A549 (cell line): ENCODE measurements around the gene TMEM101. TPM values are rescaled to one million over a fixed set of nuclear protein-coding genes. Genes with fewer than 3 reads are reported as not detected.
"Not testable (repeated sequence)": the region's sequence is repeated elsewhere in the genome, so short reads cannot be mapped to it uniquely, and the experiment has no call there.

Source experiments
- ATAC-seq, 2 experiments: fragments of 200-7000 bp in 1 of 2; fragments of >200 bp in 1 of 2; cut with Nextera tagmentation in 1 of 2; cut with Tn5 transposase in 1 of 2; 3 replicates each; pipeline versions ENCODE4 v1.8.0 to v1.9.1; 2018 to 2020; ENCODE audit warnings: mild to moderate bottlenecking in 1 of 2, moderate library complexity in 1 of 2
- CTCF ChIA-PET: fragments of 300-600 bp; sonication (Branson Sonifier 250); formaldehyde crosslinking; extraction: SDS; loops from one replicate; lab custom pipeline; 2021; ENCODE audit warnings: antibody characterized with exemption, inconsistent platforms; lab: Yijun Ruan, JAX
- POLR2A ChIA-PET: fragments of 350-600 bp; formaldehyde crosslinking; extraction: SDS; loops from one replicate; lab custom pipeline; 2021; ENCODE audit warnings: antibody characterized with exemption, inconsistent platforms; lab: Yijun Ruan, JAX
- DNase-seq, 2 experiments: peaks; one replicate each; pipeline versions ENCODE4 v3.0.0 to v3.0.0-alpha.2; 2011 to 2016; ENCODE audit warnings: low read depth in 1 of 2, low spot score in 1 of 2
- FAIRE-seq: peaks from 2 replicates; lab custom pipeline; 2011; peaks lifted over from hg19 to GRCh38; lab: Jason Lieb, UNC
- H3K27ac ChIP-seq, 2 experiments: fragments of >200 bp; sonication (Bioruptor Twin); formaldehyde crosslinking; 3 replicates each; pipeline ENCODE4 v1.5.1; 2016 to 2017
- H3K4me1 ChIP-seq: fragments of >200 bp; sonication (Bioruptor Twin); formaldehyde crosslinking; 3 replicates; pipeline ENCODE4 v1.6.1; 2016
- H3K4me2 ChIP-seq: fragments of >200 bp; sonication (Bioruptor Twin); formaldehyde crosslinking; 3 replicates; pipeline ENCODE4 v1.6.1; 2016
- H3K4me3 ChIP-seq: fragments of >200 bp; sonication (Bioruptor Twin); formaldehyde crosslinking; 3 replicates; pipeline ENCODE4 v1.5.1; 2016
- H3K9me3 ChIP-seq: fragments of >200 bp; sonication (Bioruptor Twin); formaldehyde crosslinking; 3 replicates; pipeline ENCODE4 v1.6.1; 2016
- CHD2 ChIP-seq: fragments of 150-350 bp; IDR thresholded peaks from 2 replicates; pipeline ENCODE4 v1.6.1; 2014; ENCODE audit warnings: low read length; ENCODE audit not compliant: partially characterized antibody
- EP300 ChIP-seq, 2 experiments: fragments of >200 bp; sonication (Bioruptor Twin); formaldehyde crosslinking; IDR thresholded peaks; 2 replicates in 1 of 2; 3 replicates in 1 of 2; pipeline ENCODE4 v1.6.1; 2016 to 2017
- POLR2AphosphoS2 ChIP-seq: conservative IDR thresholded peaks from 2 replicates; pipeline ENCODE4 v1.6.1; 2012; ENCODE audit warnings: low read length, improper control_type of control experiment, inconsistent platforms
- RNF2 ChIP-seq: fragments of 200-600 bp; sonication (generic); IDR thresholded peaks from 2 replicates; pipeline ENCODE4 v1.6.1; 2016; ENCODE audit warnings: low read depth, mild to moderate bottlenecking, antibody characterized with exemption, moderate library complexity, borderline replicate concordance
- SREBF2 ChIP-seq: fragments of 450-650 bp; IDR thresholded peaks from 2 replicates; pipeline ENCODE4 v1.6.1; 2014; ENCODE audit warnings: mild to moderate bottlenecking, moderate library complexity
- ZSCAN20 ChIP-seq: fragments of 250-450 bp; sonication (Bioruptor Pico); IDR thresholded peaks from 2 replicates; pipeline ENCODE4 v1.8.0; 2022; ENCODE audit warnings: mild to moderate bottlenecking, moderate library complexity
- WGBS: methylation state at CpG from one replicate; pipeline ENCODE4 v1.1.6; 2017; ENCODE audit errors: missing lambda C conversion rate; 5-methylcytosine and 5-hydroxymethylcytosine counted together
- polyA plus RNA-seq, 4 experiments: library from polyadenylated mRNA; depleted of rRNA in 3 of 4; stranded (reverse); fragments of >200 nt; fragmentation: RNase III in 1 of 4; extraction: RNeasy Plus Mini Kit Qiagen cat#74134 plus additional on column Dnase treatment in 1 of 4; gene quantifications; 2 replicates in 3 of 4; 3 replicates in 1 of 4; pipeline ENCODE4 v1.2.3, GENCODE V29; 2011 to 2017
- small RNA-seq, 6 experiments: library from RNA; depleted of rRNA; stranded (forward); fragments of <200 nt; gene quantifications; one replicate each; pipeline ENCODE3, GENCODE V24; 2012
- TF ChIP-seq, protein P1 (sequence below): fragments of 150-350 bp; IDR thresholded peaks from 2 replicates; pipeline ENCODE4 v1.6.1; 2014; ENCODE audit warnings: low read depth, mild to moderate bottlenecking, low read length
- TF ChIP-seq, protein P2 (sequence below): IDR thresholded peaks from 2 replicates; pipeline ENCODE4 v1.6.1; 2012; ENCODE audit warnings: low read depth, borderline replicate concordance
- TF ChIP-seq, protein P3 (sequence below): fragments of 450-650 bp; IDR thresholded peaks from 2 replicates; pipeline ENCODE4 v1.6.1; 2014; ENCODE audit warnings: antibody characterized with exemption

Gene TMEM101
- polyA plus RNA-seq, 2 of the 4 experiments (the other 2 are of a cell fraction): 32.2 to 38.2 TPM

DNA sequence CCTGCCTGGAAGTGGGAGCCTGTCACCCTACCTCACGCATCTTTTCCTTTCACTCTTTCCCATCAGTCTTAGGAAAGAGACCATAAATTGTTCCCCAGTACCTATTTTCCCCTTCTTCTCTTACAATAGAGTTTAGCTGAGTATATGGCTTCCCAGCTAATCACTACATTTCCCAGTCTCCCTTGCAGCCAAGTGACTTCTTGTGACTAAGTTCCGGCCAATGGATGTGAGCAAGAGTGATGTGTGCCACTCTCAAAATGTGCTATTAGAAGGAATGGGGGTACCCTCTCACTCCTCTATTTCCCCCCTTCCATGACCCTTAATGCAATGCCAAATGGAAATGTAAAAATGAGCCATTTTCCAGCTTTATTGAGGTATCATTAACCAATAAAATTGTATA is 52.8 kb downstream of the TMEM101 start:
- no peak overlapping the region for H3K4me2 ChIP-seq
- H3K9me3 ChIP-seq: no peaks in the 10 kb centered on the region
- DNase-seq: no peak
- CTCF ChIA-PET: interaction anchor here (0.6 to 1.9 kb wide), 12 partner anchors 8 to 83 kb away, joined by 3 to 13 read pairs (median 4); no protein-coding TSS in a partner anchor
- TF ChIP-seq, protein P1, sequence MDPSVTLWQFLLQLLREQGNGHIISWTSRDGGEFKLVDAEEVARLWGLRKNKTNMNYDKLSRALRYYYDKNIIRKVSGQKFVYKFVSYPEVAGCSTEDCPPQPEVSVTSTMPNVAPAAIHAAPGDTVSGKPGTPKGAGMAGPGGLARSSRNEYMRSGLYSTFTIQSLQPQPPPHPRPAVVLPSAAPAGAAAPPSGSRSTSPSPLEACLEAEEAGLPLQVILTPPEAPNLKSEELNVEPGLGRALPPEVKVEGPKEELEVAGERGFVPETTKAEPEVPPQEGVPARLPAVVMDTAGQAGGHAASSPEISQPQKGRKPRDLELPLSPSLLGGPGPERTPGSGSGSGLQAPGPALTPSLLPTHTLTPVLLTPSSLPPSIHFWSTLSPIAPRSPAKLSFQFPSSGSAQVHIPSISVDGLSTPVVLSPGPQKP: no peak
- TF ChIP-seq, protein P2, sequence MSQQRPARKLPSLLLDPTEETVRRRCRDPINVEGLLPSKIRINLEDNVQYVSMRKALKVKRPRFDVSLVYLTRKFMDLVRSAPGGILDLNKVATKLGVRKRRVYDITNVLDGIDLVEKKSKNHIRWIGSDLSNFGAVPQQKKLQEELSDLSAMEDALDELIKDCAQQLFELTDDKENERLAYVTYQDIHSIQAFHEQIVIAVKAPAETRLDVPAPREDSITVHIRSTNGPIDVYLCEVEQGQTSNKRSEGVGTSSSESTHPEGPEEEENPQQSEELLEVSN: no peak
- no peak for TF ChIP-seq SREBF2
- no peak for TF ChIP-seq POLR2AphosphoS2
- TF ChIP-seq CHD2: no peak
- TF ChIP-seq EP300 (IDR thresholded peaks at IDR 0.05): no peak
- no peak for TF ChIP-seq RNF2
- TF ChIP-seq ZSCAN20 (CRISPR knock-in tag): no peak
- TF ChIP-seq, all 56 proteins: peak for 0
- FAIRE-seq (no peak), ATAC-seq (no peak)
- H3K4me3 ChIP-seq: no peak overlapping the region
- H3K27ac ChIP-seq: no peak overlapping the region
- H3K4me1 ChIP-seq: no peaks in the 10 kb centered on the region
- 92% methylated on average over 2 of the region's 2 CpGs for WGBS
- POLR2A ChIA-PET: no interaction called here

DNA sequence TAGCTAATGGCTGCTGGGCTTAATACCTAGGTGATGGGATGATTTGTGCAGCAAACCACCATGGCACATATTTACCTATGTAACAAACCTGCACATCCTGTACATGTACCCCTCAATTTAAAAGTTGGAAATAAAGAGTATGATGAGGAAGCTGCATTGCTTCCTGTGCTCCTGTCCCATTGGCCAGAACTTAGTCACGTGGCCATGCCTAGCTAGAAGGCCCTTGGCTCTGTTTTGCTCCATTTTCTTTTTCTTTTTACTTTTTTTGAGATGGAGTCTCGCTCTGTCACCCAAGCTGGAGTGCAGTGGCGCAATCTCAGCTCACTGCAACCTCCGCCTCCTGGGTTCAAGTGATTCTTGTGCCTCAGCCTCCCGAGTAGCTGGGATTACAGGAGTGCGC is 53.5 kb downstream of the TMEM101 start:
- H3K9me3 ChIP-seq, POLR2A ChIA-PET, H3K4me3 ChIP-seq, H3K4me2 ChIP-seq, FAIRE-seq, DNase-seq, ATAC-seq, H3K27ac ChIP-seq, H3K4me1 ChIP-seq: not testable (repeated sequence)
- WGBS: 80% methylated on average over 6 of the region's 6 CpGs
- CTCF ChIA-PET: interaction anchor here (1.0 to 1.9 kb wide), 12 partner anchors 9 to 267 kb away, joined by 3 to 13 read pairs (median 4); no protein-coding TSS in a partner anchor
- TF ChIP-seq, protein P3, sequence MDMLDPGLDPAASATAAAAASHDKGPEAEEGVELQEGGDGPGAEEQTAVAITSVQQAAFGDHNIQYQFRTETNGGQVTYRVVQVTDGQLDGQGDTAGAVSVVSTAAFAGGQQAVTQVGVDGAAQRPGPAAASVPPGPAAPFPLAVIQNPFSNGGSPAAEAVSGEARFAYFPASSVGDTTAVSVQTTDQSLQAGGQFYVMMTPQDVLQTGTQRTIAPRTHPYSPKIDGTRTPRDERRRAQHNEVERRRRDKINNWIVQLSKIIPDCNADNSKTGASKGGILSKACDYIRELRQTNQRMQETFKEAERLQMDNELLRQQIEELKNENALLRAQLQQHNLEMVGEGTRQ: peak; percentile 47

Small RNAs within 50 kb of the gene (small RNA-seq; reads per million reads assigned to genes)
- 0 reads per million in 6 experiments for gene RF00012

Other genes starting within 250 kb of the TMEM101 start
- 60.2 and 62.2 TPM in 2 replicates for gene DUSP3, start 236.0 kb downstream of the TMEM101 start, polyA plus RNA-seq (2011; rRNA removed)
- gene DUSP3, start 236.0 kb downstream of the TMEM101 start, polyA plus RNA-seq (2017; fragmentation: RNase III; extraction: RNeasy Plus Mini Kit Qiagen cat#74134 plus additional on column Dnase treatment): 54.7 to 60.0 TPM (median 57.2 TPM) in 3 replicates
- 0.04 TPM in 1 of 2 replicates, not detected in the other for gene CFAP97D1, start 234.5 kb downstream of the TMEM101 start, polyA plus RNA-seq (2011; rRNA removed)
- gene CFAP97D1, start 234.5 kb downstream of the TMEM101 start, polyA plus RNA-seq (2017; fragmentation: RNase III; extraction: RNeasy Plus Mini Kit Qiagen cat#74134 plus additional on column Dnase treatment): 0.03 to 0.04 TPM in 2 of 3 replicates, not detected in the other
- 15.5 and 20.3 TPM in 2 replicates for gene MPP3, start 181.8 kb downstream of the TMEM101 start, polyA plus RNA-seq (2011; rRNA removed)
- gene MPP3, start 181.8 kb downstream of the TMEM101 start, polyA plus RNA-seq (2017; fragmentation: RNase III; extraction: RNeasy Plus Mini Kit Qiagen cat#74134 plus additional on column Dnase treatment): 21.4 to 27.4 TPM (median 25.3 TPM) in 3 replicates
- gene CD300LG, start 167.8 kb downstream of the TMEM101 start, polyA plus RNA-seq (2011; rRNA removed): not detected in 2 replicates
- gene CD300LG, start 167.8 kb downstream of the TMEM101 start, polyA plus RNA-seq (2017; fragmentation: RNase III; extraction: RNeasy Plus Mini Kit Qiagen cat#74134 plus additional on column Dnase treatment): not detected in 3 replicates
- gene MPP2, start 107.4 kb downstream of the TMEM101 start, polyA plus RNA-seq (2011; rRNA removed): 3.8 and 4.1 TPM in 2 replicates
- gene MPP2, start 107.4 kb downstream of the TMEM101 start, polyA plus RNA-seq (2017; fragmentation: RNase III; extraction: RNeasy Plus Mini Kit Qiagen cat#74134 plus additional on column Dnase treatment): 3.4 to 4.2 TPM (median 3.7 TPM) in 3 replicates
- gene PPY, start 72.5 kb downstream of the TMEM101 start, polyA plus RNA-seq (2011; rRNA removed): not detected in 2 replicates
- gene PPY, start 72.5 kb downstream of the TMEM101 start, polyA plus RNA-seq (2017; fragmentation: RNase III; extraction: RNeasy Plus Mini Kit Qiagen cat#74134 plus additional on column Dnase treatment): not detected in 3 replicates
- gene PYY, start 61.0 kb downstream of the TMEM101 start, polyA plus RNA-seq (2011; rRNA removed): not detected in 2 replicates
- not detected in 3 replicates for gene PYY, start 61.0 kb downstream of the TMEM101 start, polyA plus RNA-seq (2017; fragmentation: RNase III; extraction: RNeasy Plus Mini Kit Qiagen cat#74134 plus additional on column Dnase treatment)
- 0.61 and 0.66 TPM in 2 replicates for gene NAGS, start 10.3 kb downstream of the TMEM101 start, polyA plus RNA-seq (2011; rRNA removed)
- 0.76 to 0.88 TPM (median 0.77 TPM) in 3 replicates for gene NAGS, start 10.3 kb downstream of the TMEM101 start, polyA plus RNA-seq (2017; fragmentation: RNase III; extraction: RNeasy Plus Mini Kit Qiagen cat#74134 plus additional on column Dnase treatment)
- gene LSM12, start 51.7 kb upstream of the TMEM101 start, polyA plus RNA-seq (2011; rRNA removed): 64.9 and 75.0 TPM in 2 replicates
- gene LSM12, start 51.7 kb upstream of the TMEM101 start, polyA plus RNA-seq (2017; fragmentation: RNase III; extraction: RNeasy Plus Mini Kit Qiagen cat#74134 plus additional on column Dnase treatment): 42.4 to 43.9 TPM (median 43.1 TPM) in 3 replicates
- gene G6PC3, start 55.8 kb upstream of the TMEM101 start, polyA plus RNA-seq (2011; rRNA removed): 104 TPM in 2 replicates
- 122 to 130 TPM (median 128 TPM) in 3 replicates for gene G6PC3, start 55.8 kb upstream of the TMEM101 start, polyA plus RNA-seq (2017; fragmentation: RNase III; extraction: RNeasy Plus Mini Kit Qiagen cat#74134 plus additional on column Dnase treatment)
- 3.1 and 5.7 TPM in 2 replicates for gene HDAC5, start 108.7 kb upstream of the TMEM101 start, polyA plus RNA-seq (2011; rRNA removed)
- gene HDAC5, start 108.7 kb upstream of the TMEM101 start, polyA plus RNA-seq (2017; fragmentation: RNase III; extraction: RNeasy Plus Mini Kit Qiagen cat#74134 plus additional on column Dnase treatment): 3.2 to 7.1 TPM (median 4.5 TPM) in 3 replicates
- 5.4 and 5.6 TPM in 2 replicates for gene HROB, start 127.0 kb upstream of the TMEM101 start, polyA plus RNA-seq (2011; rRNA removed)
- gene HROB, start 127.0 kb upstream of the TMEM101 start, polyA plus RNA-seq (2017; fragmentation: RNase III; extraction: RNeasy Plus Mini Kit Qiagen cat#74134 plus additional on column Dnase treatment): 6.0 to 7.1 TPM (median 6.8 TPM) in 3 replicates
- gene ASB16, start 155.7 kb upstream of the TMEM101 start, polyA plus RNA-seq (2011; rRNA removed): 0.05 TPM in 1 of 2 replicates, not detected in the other
- 0.12 to 0.16 TPM (median 0.15 TPM) in 3 replicates for gene ASB16, start 155.7 kb upstream of the TMEM101 start, polyA plus RNA-seq (2017; fragmentation: RNase III; extraction: RNeasy Plus Mini Kit Qiagen cat#74134 plus additional on column Dnase treatment)
- gene TMUB2, start 172.0 kb upstream of the TMEM101 start, polyA plus RNA-seq (2011; rRNA removed): 36.2 and 43.3 TPM in 2 replicates
- gene TMUB2, start 172.0 kb upstream of the TMEM101 start, polyA plus RNA-seq (2017; fragmentation: RNase III; extraction: RNeasy Plus Mini Kit Qiagen cat#74134 plus additional on column Dnase treatment): 37.6 to 44.4 TPM (median 42.0 TPM) in 3 replicates
- gene ATXN7L3, start 184.9 kb upstream of the TMEM101 start, polyA plus RNA-seq (2011; rRNA removed): 65.7 and 72.7 TPM in 2 replicates
- gene ATXN7L3, start 184.9 kb upstream of the TMEM101 start, polyA plus RNA-seq (2017; fragmentation: RNase III; extraction: RNeasy Plus Mini Kit Qiagen cat#74134 plus additional on column Dnase treatment): 54.0 to 66.2 TPM (median 60.5 TPM) in 3 replicates
- gene UBTF, start 204.7 kb upstream of the TMEM101 start, polyA plus RNA-seq (2011; rRNA removed): 39.8 and 44.0 TPM in 2 replicates
- gene UBTF, start 204.7 kb upstream of the TMEM101 start, polyA plus RNA-seq (2017; fragmentation: RNase III; extraction: RNeasy Plus Mini Kit Qiagen cat#74134 plus additional on column Dnase treatment): 75.0 to 76.2 TPM (median 75.5 TPM) in 3 replicates